Sigmoid colon (tissue), 7 donors: ENCODE data around the gene PDGFA. TPM values are rescaled to one million over a fixed set of nuclear protein-coding genes. Genes with fewer than 3 reads are reported as not detected.

Experiments
- DNase-seq: peaks from one replicate; pipeline ENCODE4 v3.0.0-alpha.2; 2019
- H3K27ac ChIP-seq, 4 donors: fragments of 200-600 bp; sonication (generic); one replicate each; pipeline ENCODE4 v1.5.1; 2016 to 2019; ENCODE audit warnings: mild to moderate bottlenecking in 1 of 4
- H3K27me3 ChIP-seq, 3 donors: fragments of 200-600 bp; sonication (generic); one replicate each; pipeline ENCODE4 v1.5.1; 2019; ENCODE audit warnings: mild to moderate bottlenecking in 1 of 3
- H3K36me3 ChIP-seq, 4 donors: fragments of 200-600 bp; sonication (generic); one replicate each; pipeline ENCODE4 v1.5.1; 2016 to 2019
- H3K4me1 ChIP-seq, 4 donors: fragments of 200-600 bp; sonication (generic); one replicate each; pipeline ENCODE4 v1.5.1; 2017 to 2019
- H3K4me3 ChIP-seq, 4 donors: fragments of 200-600 bp; sonication (generic); one replicate each; pipeline ENCODE4 v1.5.1; 2017 to 2019; ENCODE audit warnings: mild to moderate bottlenecking in 2 of 4, moderate library complexity in 1 of 4
- H3K9me3 ChIP-seq, 4 donors: fragments of 200-600 bp in 3 of 4; sonication (generic) in 3 of 4; one replicate each; pipeline versions ENCODE4 v1.5.1 to v1.6.1; 2013 to 2019
- CTCF ChIP-seq, 4 experiments: fragments of 450-650 bp in 3 of 4; fragments of 200-600 bp in 1 of 4; IDR thresholded peaks; one replicate each; pipeline ENCODE4 v1.5.1; 2016 to 2019; ENCODE audit warnings: antibody characterized with exemption in 4 of 4, mild to moderate bottlenecking in 3 of 4, moderate library complexity in 2 of 4
- EP300 ChIP-seq, 4 donors: sonication (generic); formaldehyde crosslinking; IDR thresholded peaks; one replicate each; pipeline ENCODE4 v1.6.1; 2017; ENCODE audit warnings: antibody characterized with exemption in 4 of 4
- POLR2A ChIP-seq, 2 donors: fragments of 450-650 bp; IDR thresholded peaks; one replicate each; pipeline ENCODE4 v1.6.1; 2016; ENCODE audit warnings: antibody characterized with exemption in 2 of 2, mild to moderate bottlenecking in 2 of 2, moderate library complexity in 2 of 2
- POLR2AphosphoS5 ChIP-seq, 4 donors: sonication (generic); formaldehyde crosslinking; IDR thresholded peaks; one replicate each; pipeline ENCODE4 v1.6.1; 2017; ENCODE audit warnings: antibody characterized with exemption in 4 of 4
- WGBS, 2 donors: extraction: QIAGEN DNeasy Blood & Tissue Kit; methylation state at CpG; one replicate each; pipeline ENCODE4 v1.1.7; 2013; 5-methylcytosine and 5-hydroxymethylcytosine counted together
- intact Hi-C: fragments of 100-400 bp; cut with DNase I; formaldehyde crosslinking; loops from one replicate; pipeline ENCODE4 v1.15.1; 2023
- polyA plus RNA-seq, 3 donors: library from polyadenylated mRNA; stranded (reverse); fragments of 200-250 nt; gene quantifications; one replicate each; pipeline ENCODE4 v1.2.3, GENCODE V29; 2013
- total RNA-seq, 4 donors: library from RNA; depleted of rRNA; stranded (reverse); fragments of >200 nt; gene quantifications; one replicate each; pipeline ENCODE4 v1.1.0, GENCODE V29; 2016
- donor health status: healthy with polysubstance abuse.
- donor health status: Bipolar disorder and iron deficiency.
- donor health status: healthy.

PDGFA gene
- total and polyA plus RNA-seq, 7 donors: 19.7 to 38.5 (median 33.9) TPM

GRCh38 chr7:561631-562373 lies 42.2 kb upstream of the PDGFA start:
- DNase-seq: no peak

GRCh38 chr7:560966-561630 lies 41.5 kb upstream of the PDGFA start:
- Histone ChIP-seq H3K27me3 (no peaks in the 10 kb centered on the region), H3K9me3 (no peaks in the 10 kb centered on the region), H3K4me3 (no peak overlapping the region), H3K27ac (no peak overlapping the region), H3K4me1 (no peaks in the 10 kb centered on the region), H3K36me3 (no peaks in the 10 kb centered on the region)
- DNase-seq: no peak
- 43 to 77% methylated on average over 21 of the region's 21 CpGs for WGBS, 2 donors
- intact Hi-C loops: no loop called here
- TF ChIP-seq CTCF (IDR thresholded peaks at IDR 0.05) (no peak), EP300 (IDR thresholded peaks at IDR 0.05) (no peak), POLR2AphosphoS5 (IDR thresholded peaks at IDR 0.05) (no peak), POLR2A (IDR thresholded peaks at IDR 0.05) (no peak)

More at GRCh38 chr7:561631-562373, 42.2 kb upstream of the PDGFA start:
- Histone ChIP-seq H3K27me3 (no peaks in the 10 kb centered on the region), H3K4me3 (no peak overlapping the region), H3K4me1 (no peaks in the 10 kb centered on the region), H3K27ac (no peak overlapping the region), H3K36me3 (no peaks in the 10 kb centered on the region), H3K9me3 (no peaks in the 10 kb centered on the region)
- intact Hi-C loops: no loop called here
- WGBS, 2 donors: 40 to 80% methylated on average over 44 of the region's 44 CpGs
- TF ChIP-seq POLR2A (IDR thresholded peaks at IDR 0.05) (no peak), CTCF (IDR thresholded peaks at IDR 0.05) (no peak), EP300 (IDR thresholded peaks at IDR 0.05) (no peak), POLR2AphosphoS5 (IDR thresholded peaks at IDR 0.05) (no peak)

GRCh38 chr7:559396-559705 lies 39.7 kb upstream of the PDGFA start:
- 94 to 95% methylated on average over 21 of the region's 21 CpGs for WGBS, 2 donors

GRCh38 chr7:557558-557881 lies 37.9 kb upstream of the PDGFA start:
- 92 to 95% methylated on average over 12 of the region's 12 CpGs for WGBS, 2 donors
- intact Hi-C loops: no loop called here

More at GRCh38 chr7:559396-559705, 39.7 kb upstream of the PDGFA start:
- TF ChIP-seq POLR2AphosphoS5 (IDR thresholded peaks at IDR 0.05) (no peak), EP300 (IDR thresholded peaks at IDR 0.05) (no peak)
- no peaks in the 10 kb centered on the region for H3K27me3 ChIP-seq
- H3K4me3 ChIP-seq: no peak overlapping the region
- no peaks in the 10 kb centered on the region for H3K4me1 ChIP-seq
- H3K27ac ChIP-seq: no peak overlapping the region
- no peaks in the 10 kb centered on the region for H3K9me3 ChIP-seq
- intact Hi-C loops: no loop called here
- DNase-seq: no peak
- H3K36me3 ChIP-seq: no peaks in the 10 kb centered on the region

More at GRCh38 chr7:557558-557881, 37.9 kb upstream of the PDGFA start:
- Histone ChIP-seq H3K27ac (no peak overlapping the region), H3K4me3 (no peak overlapping the region), H3K4me1 (no peaks in the 10 kb centered on the region), H3K27me3 (no peaks in the 10 kb centered on the region), H3K36me3 (no peaks in the 10 kb centered on the region), H3K9me3 (no peaks in the 10 kb centered on the region)
- TF ChIP-seq EP300 (IDR thresholded peaks at IDR 0.05): no peak
- TF ChIP-seq CTCF (IDR thresholded peaks at IDR 0.05): no peak
- TF ChIP-seq POLR2AphosphoS5 (IDR thresholded peaks at IDR 0.05): no peak
- TF ChIP-seq POLR2A (IDR thresholded peaks at IDR 0.05): no peak
- DNase-seq: no peak
